Inflammatory macrophage treated with lipopolysaccharide for 4 hours (primary cell): Measurements from ENCODE around the gene RASL10A.

Source experiments
- DNase-seq: peaks from one replicate; pipeline ENCODE4 v3.0.0-alpha.2; 2020

The RASL10A gene

DNA sequence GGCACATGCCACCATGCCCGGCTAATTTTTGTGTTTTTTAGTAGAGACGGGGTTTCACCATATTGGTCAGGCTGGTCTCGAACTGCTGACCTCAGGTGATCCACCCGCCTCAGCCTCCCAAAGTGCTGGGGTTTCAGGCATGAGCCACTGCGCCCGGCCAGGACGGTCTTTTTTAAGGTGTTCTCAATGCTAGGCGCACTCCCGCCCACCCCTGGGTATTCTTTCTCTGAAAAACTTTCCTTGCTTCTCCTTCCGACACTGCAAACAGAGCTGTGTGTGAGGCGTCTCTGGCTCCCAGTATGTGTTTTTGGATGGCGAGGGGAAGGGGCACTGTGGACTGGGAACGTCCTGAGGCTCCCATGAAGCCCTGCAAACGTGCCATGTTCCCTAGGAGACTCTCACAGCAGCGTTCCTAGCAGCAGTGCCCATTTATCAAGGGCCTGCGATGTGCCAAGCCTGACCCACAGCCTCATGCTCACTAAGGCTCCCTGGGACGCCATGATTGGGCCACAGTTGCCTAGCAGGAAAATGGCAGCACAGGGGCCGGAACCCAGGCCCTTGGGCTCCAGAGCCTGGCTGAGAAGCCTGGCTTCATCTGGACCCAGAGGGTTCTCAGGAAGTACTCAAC lies 2.4 kb upstream of the RASL10A start:
- no peak for DNase-seq

DNA sequence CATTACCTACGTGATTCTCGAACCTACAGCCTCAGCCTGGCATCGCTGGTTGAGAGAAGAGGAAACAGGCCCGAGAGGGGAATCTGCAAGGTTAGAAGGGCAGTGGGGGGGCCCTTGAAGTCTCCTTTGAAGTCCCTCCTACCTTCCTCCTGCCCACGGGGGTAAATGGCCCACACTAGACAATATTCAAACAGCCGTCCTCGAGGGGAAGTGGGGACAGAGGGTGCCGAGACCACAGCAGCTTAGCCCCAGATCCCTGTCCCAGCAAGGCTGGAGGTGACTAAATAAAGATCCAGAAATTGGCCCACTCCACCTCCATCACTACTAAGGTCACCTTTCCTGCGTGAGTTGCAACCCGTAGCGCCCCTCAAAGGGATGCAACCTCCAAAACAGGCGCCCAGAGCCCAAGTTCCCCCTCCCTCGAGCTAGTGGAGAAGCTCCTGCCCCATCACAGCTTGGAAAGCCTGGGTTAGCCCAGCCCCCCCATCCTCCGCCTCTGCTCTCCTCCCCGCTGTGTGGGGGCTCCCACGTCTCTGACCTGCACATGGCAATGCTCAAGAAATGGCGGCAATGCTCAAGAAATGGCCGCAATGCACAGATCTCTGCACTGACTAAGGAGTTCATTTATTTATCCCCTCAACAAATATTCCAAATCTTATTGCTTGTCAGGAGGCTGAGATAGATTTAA lies 788 bp upstream of the RASL10A start:
- DNase-seq, result no peak

DNA sequence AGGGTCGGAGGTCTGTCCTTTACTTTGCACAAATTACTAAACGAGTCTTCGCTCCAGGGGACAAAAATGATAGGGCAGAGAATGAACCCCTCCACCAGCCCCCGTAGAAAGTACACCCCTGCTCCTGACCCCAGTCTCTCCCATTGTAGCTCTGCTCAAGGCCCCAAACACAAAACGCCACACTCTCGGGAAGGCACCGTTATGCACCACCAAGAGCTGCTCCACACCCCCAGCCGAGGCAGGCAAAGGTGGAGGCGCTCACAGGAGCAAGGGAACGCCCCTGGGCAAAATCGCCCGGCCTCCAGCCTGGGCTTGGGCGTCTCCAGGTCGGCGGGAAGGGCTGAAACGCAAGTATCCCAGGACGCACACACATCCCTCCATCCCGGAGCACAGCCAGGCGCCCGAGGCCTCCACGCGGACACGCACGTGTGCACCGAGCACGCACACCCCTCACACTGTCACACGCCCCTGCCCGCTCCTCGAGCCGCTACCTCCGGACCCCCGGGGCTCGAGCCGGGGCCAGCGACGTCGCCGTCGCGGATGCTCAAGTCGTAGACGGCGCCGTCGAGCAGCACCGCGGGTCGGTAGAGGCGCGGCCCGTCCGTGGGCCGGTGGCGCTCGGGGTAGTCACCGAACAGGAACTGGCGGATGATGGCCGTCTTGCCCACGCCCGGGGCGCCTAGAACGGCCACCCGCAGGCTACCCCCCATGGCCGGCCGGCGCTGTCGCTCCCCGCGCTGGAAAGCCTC lies 786 bp downstream of the RASL10A start:
- DNase-seq, result no peak

DNA sequence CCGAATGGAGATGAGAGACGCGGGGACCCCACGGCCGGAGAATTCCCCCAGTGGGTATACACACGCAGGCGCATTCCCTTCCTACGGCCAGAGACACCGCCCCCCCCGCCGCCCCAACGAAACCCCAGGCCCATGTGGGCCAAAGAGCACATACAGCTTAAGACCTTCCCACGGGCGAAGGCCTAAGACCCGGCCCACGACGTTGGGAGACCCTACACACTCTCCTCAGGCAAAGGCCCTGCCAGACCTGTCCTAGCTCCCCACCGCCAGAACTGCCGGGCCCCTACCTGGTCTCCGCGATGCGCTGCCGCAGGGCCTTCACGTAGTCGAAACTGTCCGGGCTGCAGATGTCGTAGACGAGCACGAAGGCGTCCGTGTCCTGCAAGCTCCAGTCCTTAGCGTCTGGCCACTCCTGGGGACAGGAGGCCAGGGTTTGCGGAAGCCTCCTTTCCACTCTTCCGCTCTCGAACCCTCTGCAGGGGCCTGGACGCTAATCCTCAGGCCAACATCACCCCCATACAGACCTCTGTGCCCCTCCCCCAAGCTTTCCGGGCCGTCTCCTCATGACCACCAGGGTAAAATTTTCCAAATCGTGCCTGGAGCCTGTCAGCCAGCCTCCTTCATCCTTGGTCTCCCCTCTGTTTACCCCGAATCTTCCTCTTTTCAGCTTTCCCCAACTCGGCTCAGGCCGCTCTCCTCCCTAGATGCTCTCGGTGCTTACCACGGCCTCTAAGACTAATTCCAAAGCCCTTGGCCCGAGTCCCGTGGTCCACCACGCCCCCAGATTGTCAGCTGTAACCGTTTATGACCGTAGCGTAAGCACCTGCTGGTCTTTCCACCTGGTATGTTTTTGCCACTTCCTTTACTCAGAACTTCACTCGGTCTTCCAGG lies 1.7 kb downstream of the RASL10A start:
- no peak for DNase-seq

DNA sequence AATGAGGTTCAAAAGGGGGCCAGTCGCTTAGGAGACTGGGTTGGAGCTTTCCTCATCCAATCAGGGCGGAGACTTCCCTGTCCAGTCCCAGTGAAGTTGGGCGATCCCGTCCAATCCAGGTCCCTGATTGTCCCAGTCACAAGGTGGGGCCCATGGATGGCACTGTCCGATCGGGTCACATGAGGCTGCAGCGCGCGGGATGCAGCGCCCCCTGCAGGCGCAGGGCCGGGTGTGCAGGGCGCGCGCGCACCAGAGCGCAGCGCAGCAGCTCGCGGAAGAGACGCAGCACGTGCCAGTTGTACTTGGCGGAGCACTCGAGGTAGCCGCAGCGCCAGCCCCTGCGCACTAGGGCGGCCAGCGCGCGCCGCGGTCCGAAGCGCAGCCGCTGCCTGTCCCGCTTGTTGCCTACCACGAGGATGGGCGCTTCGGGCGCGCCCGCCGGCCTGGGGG lies 2.3 kb downstream of the RASL10A start:
- DNase-seq, result peak; percentile 57

DNA sequence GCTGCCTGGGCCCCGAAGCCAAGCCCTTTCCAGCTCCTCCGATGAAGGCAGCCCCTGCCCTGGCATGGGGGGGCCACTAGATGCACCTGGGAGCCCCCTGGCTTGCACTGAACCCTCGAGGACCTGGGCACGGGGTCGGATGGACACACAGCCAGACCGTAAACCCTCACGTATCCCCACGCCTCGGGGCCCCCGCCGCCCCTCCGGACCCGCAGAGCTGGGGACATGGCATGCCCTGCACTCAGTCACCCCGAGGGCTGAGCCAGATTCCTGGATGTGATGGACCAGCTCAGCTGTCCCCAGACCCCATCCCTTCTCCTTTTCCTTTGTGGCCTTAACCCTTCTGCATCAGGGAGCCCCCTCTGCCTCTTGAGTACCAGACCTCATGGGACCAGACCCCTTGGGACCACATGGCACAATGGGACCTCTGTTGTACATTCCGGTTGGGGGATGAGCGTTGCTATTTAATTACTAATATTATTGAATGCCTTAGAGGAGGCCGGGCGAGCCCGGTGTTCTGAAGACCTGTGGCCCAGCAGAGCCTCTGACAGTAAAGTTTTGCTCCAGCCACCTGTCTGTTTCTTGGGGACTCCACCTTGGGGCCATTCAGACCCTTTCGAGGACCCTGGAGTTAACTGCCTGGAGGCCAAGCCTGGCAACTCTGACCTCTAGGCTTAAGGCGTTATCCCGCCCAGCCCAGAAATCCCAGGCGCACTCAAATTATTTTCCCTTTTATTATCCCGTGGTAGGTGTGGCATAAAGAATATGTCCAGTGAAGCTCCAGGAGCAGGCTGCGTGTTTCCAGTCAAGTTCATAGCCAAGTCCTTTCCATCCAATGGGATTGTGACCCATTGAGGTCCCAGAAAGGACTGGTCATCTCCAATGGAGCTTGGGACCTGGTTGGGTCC lies 3.0 kb downstream of the RASL10A start:
- no peak for DNase-seq

DNA sequence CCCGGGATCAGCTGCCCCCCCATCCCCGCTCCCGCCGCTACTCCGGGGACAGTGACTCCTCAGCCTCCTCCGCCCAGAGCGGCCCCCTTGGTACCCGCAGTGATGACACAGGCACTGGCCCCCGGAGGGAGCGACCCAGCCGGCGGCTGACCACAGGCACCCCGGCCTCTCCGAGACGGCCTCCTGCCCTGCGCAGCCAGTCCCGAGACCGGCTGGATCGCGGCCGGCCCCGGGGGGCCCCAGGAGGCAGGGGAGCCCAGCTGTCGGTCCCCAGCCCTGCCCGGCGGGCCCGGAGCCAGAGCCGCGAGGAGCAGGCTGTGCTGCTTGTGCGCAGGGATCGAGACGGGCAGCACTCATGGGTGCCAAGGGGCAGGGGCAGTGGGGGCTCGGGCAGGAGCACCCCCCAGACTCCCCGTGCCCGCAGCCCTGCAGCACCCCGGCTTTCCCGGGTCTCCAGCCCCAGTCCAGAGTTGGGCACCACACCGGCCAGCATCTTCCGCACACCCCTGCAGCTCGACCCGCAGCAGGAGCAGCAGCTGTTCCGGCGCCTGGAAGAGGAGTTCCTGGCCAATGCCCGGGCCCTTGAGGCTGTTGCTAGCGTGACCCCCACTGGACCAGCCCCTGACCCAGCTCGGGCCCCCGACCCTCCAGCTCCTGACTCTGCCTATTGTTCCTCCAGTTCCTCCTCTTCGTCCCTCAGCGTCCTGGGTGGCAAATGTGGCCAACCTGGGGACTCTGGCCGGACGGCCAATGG lies 3.9 kb downstream of the RASL10A start:
- no peak for DNase-seq

DNA sequence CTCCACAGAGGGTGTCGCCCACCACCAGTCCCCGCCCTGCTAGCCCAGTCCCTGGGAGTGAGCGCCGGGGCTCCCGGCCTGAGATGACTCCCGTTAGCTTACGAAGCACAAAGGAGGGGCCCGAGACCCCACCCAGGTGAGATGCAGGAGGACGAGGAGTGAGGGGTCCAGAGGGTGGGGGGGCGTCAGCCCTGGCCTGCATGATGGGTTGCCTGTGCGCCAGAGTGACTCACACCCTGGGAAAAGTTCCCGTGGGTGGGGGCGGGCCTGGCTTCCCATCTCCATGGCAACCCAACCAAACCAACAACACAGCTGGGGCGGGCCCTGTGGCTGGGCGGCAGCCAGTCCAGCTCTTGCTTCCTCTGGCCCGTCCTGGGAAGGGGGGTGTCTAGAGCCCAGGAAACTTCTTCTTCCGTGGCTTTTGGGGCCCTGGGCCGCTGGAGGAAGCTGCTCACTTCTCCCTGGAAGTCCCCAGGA lies 4.6 kb downstream of the RASL10A start:
- DNase-seq, result peak; percentile 99

DNA sequence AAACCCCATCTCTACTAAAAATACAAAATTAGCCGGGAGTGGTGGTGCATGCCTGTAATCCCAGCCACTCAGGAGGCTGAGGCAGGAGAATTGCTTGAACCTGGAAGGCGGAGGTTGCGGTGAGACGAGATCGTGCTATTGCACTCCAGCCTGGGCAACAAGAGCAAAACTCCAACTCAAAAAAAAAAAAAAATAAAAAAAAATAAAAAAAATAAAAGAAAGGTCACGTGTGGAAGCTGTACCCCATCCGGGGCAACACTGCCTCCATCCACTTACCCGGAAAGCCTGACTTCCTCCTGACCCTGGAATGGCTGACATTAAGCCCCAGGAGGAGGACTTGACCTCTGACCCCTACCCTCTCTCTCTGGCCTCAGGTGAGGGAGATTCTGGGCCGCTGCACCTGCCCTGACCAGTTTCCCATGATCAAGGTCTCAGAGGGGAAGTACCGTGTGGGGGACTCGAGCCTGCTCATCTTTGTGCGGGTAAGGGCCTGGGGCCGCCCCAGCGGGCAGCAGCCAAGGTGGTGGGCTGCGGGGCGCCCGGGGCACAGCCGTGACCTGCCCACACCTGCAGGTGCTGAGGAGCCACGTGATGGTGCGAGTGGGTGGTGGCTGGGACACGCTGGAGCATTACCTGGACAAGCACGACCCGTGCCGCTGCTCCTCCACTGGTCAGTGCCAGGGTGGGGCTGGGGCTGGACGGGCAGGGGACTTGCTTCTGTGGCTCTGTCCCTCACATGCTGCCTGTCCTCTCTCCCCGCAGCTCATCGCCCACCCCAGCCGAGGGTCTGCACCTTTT lies 5.2 kb downstream of the RASL10A start:
- no peak for DNase-seq

DNA sequence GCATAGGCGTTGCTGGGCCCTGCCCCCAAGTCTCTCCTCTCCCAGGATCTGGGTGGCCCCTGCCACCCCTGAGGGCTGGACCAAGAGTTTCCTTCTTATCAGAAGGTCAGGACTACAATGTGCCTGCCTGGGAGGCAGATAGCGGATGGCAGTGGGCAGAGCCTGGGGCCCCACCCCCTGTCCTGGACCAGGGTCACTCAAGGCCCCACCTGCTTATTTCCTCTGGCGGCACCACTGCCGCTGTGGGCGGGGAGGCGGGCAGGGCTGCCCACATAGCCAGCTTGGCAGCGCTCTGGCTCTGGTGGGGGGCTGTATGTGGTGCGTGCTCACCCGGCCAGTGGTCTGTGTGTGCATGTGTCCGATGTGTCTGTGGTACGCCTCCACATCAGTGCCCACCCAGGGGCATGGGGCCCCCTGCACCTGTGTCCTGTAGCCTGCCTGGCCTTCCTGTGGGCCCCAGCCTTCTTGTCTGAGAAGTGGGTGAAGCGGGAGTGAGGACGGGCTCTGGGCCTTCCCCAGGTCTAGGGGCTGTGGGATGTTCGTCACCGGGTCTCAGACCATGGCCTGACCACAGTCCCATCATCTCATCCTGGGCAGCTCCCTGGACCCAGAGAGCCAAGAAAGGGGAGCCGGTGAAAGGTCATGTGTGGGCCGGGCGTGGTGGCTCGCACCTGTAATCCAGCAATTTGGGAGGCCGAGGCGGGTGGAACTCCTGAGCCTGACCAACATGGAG lies 6.0 kb downstream of the RASL10A start:
- DNase-seq, result no peak

DNA sequence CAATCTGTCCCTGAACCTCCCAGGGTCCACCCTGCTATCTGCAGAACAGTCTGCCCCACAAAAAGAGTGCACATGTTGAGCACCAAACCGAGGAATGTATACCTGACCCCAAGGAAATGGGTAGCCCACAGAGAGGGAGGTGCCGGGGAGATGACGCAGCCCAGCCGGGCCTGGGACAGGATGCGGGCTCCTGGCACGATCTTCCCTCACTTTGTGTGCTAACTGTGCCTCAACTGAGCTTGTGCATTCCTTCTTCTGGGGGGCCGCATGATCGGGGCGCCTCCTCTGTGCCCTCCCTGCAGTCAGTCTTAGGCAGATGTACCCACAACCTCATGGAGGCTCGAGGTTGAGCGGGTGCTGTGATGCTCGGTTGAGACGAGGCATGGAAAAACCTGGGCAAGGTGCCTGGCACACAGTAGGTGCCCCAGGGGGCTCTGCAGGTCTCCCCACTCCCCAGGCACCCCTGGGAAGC lies 6.7 kb downstream of the RASL10A start:
- DNase-seq, result no peak

DNA sequence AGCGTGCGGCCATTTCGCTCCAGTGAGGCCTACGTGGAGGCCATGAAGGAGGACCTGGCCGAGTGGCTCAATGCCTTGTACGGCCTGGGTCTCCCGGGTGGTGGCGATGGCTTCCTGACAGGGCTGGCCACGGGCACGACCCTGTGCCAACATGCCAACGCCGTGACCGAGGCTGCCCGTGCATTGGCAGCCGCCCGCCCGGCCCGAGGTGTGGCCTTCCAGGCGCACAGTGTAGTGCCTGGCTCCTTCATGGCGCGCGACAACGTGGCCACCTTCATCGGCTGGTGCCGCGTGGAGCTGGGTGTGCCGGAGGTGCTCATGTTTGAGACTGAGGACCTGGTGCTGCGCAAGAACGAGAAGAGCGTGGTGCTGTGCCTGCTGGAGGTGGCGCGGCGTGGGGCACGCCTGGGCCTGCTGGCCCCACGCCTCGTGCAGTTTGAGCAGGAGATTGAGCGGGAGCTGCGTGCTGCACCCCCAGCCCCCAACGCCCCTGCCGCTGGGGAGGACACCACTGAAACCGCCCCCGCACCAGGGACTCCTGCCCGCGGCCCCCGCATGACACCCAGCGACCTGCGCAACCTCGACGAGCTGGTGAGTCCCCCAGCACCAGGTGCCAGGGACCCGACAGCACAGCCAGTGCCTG lies 7.2 kb downstream of the RASL10A start:
- no peak for DNase-seq

DNA sequence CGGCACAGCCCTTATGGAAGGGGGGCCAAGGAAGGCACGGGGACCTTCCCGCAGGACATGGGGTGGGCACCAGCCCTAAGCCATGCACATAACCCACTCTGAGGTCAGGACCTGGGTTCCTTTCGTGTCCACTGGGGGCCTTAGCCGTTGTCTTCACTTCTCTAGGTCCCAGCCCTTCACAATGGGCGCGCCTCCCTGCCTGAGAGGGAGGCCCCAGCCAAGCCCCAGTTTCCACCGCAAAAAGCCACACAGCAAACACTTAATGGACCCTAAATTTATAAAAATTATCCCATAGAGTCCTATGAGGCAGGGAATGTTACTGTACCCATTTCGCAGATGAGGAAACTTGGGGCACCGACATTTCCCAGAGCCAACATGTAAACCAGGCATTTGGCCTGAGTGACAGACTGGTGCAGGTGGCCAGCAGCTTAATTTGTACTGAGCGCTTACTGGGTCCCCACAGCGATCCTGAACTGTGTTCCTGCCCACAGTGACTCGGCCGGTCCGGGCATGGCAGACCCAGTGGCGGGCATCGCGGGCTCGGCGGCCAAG lies 7.8 kb downstream of the RASL10A start:
- DNase-seq, result no peak

DNA sequence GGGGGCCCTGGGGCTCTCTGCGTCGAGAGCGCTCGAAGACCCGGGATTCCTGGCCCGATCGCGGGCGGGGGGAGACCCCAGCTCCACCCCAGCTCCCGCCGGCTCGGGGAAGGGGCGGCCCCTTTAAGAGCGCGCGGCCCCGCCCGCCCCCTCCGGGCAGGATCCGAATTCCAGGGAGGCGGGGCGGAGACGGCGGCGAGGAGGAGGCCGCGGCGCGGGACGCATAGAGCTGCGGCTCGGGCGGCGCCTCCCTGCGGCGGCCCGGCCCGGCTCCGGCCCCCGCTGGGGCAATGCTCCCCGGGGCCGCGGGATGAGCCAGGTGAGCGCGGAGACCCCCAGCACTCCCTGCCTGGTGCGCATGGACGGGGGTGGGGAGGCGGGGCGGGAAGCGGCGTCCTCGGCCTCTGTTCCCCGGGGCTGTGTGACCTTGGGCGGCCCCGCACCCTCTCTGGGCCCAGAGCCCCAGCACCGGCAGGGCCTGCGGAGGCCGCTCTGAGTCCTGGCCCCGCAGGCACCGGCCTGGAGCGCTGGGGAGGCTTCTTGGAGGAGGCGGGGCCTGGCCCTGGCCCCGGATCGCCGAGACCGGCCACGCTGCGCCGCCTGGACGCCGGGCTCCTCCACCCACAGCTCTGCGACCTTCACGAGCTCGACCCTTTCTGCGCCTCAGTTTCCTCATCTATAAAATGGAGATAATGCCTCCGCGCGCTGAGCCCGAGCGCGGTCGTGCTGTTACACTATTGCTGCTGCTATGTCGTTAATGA lies 8.5 kb downstream of the RASL10A start:
- peak; percentile 71 for DNase-seq

DNA sequence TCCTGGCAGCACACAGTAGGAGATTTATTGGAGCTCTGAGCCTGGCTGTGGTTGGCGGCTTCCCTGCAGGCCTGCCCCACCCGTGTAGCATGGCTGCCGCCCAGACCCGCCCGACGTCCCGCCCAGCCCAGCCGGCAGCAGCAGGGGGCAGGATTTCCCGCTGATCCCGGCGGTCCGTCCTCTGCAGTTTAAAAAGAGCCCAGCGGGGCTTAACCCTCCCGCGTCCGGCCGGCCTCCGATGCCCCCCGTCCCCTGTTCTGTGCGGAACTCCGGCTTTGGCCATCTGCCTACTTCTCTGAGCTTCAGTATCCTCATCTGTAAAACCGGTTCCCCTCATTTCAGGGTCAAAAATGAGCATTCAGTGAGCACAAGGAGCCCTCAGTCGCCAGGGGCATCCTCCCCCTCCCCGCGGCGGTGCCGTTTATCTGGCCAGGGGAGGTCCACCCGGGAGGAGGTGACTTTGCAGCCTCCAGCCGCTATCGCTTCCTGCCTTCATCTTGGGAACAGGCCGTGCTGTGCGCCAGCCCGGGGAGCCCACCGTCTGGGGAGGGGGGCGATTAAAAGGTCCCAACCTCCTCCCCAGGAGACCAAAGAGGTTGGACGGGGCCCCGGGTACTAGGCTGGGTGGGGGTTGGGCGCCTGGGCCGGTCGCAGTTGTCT lies 9.2 kb downstream of the RASL10A start, which contains the start of gene GAS2L1:
Gene GAS2L1, plus strand, starts transcription at position 476 of the 660 bp plus-strand sequence. CDS start 1,456 bp downstream, outside the sequence.
- peak; percentile 73 for DNase-seq

DNA sequence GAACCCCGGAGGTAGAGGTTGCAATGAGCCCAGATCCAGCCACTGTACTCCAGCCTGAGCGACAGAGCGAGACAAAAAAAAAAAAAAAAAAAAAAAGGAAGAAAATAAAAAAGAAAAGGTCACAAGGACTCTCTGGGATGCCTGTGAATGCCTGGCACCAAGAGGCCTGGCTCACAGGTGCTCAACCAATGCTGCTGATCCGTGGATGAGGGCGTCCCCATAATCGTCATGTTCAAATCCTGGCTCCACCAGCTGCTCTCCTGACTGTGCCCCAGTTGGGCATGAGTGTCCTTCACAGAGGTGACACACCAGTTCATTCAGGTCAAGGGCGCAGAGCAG lies 9.7 kb downstream of the RASL10A start:
- no peak for DNase-seq
